Renal cortical epithelial cell (primary cell): ENCODE results near the gene FXYD2. TPM values are rescaled to one million over a fixed set of nuclear protein-coding genes. Genes with fewer than 3 reads are reported as not detected.
"Not testable (repeated sequence)": the region's sequence is repeated elsewhere in the genome, so short reads cannot be mapped to it uniquely, and the experiment has no call there.

ENCODE experiments used
- DNase-seq: peaks from one replicate; pipeline ENCODE4 v3.0.0-alpha.2; 2011; ENCODE audit warnings: low read depth
- total RNA-seq: library from RNA; depleted of rRNA; stranded (reverse); fragments of >200 nt; gene quantifications from 2 replicates; pipeline ENCODE4 v1.2.3, GENCODE V29; 2014

Gene FXYD2
- total RNA-seq, 1 donor from 2014 or later = 706 TPM

- no peak for DNase-seq
Observed at GRCh38 chr11:117820516-117820915, 4.0 kb downstream of the FXYD2 start.

GRCh38 chr11:117820071-117820470 lies 4.5 kb downstream of the FXYD2 start:
- DNase-seq = no peak

DNA sequence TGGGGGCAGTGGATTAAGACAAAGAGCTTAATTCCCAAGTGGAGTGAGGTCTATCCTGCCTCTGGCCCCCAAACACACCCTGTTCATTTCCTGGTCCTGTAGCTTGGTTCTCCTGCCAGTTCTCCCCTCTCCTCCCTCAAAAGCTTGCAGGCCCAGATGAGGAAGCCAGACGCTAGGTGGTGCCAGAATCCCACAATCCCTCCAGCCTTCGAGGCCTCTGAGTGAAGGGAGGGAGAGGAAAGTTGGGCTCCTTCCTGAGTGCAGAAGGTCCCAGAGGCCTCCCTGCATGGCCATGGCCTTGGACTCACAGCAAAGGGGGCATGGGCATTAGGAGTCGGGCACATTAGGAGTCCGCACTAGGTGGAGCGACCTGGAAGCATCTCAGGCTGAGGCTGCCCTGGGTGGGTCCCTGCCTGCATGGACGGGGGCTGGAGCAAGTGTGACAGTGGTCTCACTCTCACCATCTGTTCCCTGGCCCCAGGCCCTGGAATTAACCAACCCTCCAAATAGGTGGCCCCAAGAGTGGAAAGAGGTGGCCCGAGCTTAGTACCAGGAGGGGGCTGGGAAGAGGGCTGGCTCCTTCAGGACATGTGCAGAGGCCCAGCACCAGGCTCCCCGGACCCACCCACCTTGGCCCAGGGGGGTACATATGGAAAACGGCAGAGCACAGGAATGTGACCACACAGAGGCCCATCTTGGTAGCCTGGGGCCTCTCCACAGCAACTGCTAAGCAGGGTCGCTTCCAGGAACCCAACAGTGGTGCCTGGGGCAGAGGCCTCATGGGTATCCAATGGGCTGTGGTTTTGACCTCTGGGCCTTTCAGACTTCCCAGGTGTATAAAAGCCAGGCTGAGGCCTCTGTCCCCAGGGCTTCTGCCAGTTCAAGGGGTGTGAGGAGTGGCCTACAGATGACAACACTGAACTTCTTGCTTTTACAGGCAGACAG lies 5.2 kb downstream of the FXYD2 start:
- DNase-seq = peak; percentile 75

DNA sequence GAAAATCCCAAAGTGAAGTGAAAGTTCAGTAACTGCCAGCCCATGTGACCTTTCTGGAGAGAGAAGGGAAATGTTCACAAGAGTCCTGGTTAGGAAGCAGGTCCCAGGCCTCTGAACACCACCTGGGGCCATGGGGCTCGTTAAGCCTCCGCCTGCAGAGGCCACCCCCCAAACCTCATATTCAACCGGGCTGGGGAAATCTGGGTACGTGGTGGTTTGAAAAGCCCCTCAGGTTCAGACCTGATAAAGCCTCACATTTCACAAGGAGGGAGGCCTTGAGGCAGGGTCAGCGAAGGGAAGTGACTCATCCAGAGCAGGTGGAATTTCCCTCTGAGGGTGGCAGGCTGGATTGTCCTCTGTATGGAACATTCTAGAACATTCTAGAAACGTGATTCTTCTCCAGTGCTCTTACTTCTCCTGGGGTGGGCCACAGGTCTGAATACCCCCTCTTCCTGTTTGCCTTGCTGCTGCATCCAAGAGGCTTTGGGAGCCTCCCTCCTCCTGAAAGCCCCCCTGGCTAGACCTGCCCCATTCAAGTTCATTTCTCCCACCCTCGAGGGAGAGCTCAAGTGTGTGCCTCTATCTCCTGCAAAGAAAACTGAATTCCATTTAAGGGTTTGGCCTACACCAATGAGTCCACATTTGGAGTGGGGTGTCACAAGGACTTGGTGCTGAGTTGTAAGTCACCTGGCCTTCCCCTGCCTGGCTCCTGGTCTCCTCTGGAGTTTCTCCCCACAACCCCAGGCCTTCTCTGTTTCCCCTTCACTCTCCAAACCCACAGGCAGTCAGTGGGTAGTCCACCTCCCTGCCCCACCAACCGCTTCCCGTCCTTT lies 6.3 kb downstream of the FXYD2 start:
- peak; percentile 93 for DNase-seq

DNA sequence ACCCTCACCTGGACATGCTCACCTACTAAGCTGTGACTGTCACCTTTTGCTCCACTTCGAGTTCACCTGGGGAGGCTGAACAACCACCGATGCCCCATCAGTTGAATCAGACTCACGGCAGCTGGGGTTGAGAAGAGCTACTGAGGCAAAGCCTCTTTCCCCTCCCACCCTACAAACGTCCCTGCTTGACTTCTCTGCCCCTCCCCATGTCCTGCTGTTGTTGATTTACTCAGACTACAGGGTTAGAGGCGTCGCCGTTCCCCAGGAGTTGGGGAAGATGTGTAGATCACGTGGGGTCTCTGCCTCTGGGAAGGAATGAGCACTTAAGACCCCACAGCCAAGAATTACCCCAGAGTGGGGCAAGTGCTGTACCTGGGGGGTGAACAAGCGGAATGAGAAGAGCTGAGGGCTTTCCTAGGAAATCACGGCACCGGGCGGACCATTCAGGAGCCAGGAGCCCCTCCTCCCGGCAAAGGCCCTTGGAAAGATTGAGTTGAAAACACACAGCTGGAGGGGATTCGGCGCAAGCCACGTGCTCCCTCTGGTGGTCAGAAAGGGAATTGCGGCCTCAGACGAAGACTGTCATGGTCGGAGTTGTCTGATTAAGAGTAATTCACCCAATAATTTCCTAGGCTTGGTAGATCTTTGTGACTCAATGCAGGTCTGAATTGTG lies 7.0 kb downstream of the FXYD2 start:
- peak; percentile 95 for DNase-seq

- no peak for DNase-seq
Observed at GRCh38 chr11:117816846-117817367, 7.6 kb downstream of the FXYD2 start.

GRCh38 chr11:117816151-117816741 lies 8.3 kb downstream of the FXYD2 start:
- DNase-seq = peak; percentile 75

GRCh38 chr11:117815262-117815803 lies 9.2 kb downstream of the FXYD2 start:
- DNase-seq = no peak

DNA sequence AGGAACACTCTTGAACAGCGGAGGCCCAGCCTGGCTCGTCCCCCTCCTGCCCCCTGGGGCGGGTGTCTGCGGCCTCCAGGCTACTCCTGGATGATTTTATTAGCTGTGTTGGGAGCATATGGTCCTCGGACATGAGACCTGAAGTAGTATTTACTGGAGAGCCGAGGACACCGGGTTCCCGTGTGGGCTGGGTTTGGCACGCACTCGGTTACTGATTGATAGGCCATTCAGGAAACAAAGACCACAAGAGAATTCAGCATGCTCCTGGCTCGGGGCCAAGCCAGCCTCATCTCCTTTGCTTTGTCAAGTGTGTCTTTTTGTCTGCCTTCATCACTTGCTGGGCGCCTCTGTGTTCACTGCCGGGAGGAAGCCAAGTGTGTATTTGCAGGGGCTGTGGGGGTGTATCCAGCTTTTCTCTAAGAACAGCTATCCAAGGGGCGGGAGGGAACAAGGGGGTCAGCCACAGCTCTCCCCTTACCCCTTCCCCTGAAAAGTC lies 9.7 kb downstream of the FXYD2 start:
- DNase-seq = peak; percentile 99

GRCh38 chr11:117814204-117814765 lies 10.3 kb downstream of the FXYD2 start:
- DNase-seq = peak; percentile 95

- DNase-seq = not testable (repeated sequence)
Observed at GRCh38 chr11:117810056-117810451, 14.5 kb downstream of the FXYD2 start.

DNA sequence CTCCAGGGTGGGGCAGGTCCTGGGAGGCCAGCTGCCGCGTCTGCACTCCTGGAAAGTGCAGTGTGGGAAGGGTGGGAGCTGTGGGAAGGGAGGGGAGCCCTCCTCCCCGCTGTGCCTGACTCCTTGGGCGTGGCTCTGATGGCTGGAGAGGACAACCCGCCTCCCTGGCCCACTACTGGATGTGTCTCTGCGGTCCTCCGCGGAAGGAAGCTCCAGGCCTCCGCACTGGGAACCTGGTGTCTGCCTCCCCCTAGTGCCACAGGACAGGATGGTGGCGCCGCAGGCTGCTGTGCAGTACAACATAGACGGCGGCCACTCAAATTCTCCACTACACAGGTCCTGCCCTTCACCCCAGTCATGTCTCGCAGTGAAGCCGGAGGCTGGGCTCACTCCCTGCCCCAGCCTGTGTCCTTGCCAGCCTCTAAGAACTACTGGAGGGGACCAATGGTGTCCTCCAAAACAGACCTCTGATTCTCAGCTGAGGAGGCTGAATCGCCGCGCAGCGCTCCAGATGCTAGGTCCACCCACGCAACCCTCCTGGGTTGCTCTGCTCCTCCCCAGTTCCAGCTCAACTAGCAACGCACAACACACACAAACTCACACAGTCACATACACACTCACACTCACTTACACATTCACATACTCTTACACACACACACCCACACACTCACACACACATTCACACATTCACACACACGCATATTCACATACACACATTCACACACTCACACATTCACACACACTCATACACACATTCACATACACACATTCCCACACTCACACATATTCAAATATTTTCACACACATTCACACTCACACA lies 15.1 kb downstream of the FXYD2 start:
- DNase-seq = no peak

DNA sequence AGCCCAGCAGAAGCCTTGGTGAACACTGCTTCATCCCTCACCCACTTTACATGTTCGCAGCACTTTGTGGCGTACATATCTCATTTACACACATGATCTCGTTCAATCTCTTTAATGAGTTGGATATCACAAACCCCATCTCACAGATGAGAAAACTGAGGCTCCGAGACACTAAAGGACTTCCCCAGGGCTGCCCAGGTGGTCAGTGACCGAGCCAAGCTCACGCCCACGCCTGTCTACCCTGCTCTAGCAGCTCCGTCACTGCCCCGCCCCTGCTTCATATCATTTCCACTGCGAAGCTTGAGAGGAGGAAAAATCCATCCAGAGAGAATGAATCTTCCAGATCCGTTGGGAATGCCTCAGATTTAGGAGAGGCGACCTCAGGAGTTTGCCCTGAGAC lies 15.8 kb downstream of the FXYD2 start:
- DNase-seq = no peak

- DNase-seq = no peak
Observed at GRCh38 chr11:117807482-117808327, 16.8 kb downstream of the FXYD2 start.

DNA sequence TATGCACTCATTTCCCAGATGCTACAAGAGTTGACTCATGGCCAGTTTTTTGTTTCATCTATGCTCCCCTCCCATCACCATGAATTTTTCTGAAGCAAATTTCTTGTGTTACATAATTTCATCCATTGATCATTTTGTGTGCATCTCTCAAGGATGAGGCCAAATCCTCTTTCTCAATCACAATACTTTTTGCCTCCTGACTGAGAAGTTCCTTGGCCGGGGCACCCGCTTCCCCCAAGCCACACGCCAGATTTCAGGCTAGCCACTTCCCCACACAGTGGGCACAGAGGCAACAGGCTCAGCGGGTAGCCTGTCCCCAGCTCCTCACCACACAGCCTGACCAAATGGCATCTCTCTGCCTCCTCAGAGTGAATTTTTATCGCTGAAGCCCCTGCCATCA lies 17.7 kb downstream of the FXYD2 start:
- no peak for DNase-seq

DNA sequence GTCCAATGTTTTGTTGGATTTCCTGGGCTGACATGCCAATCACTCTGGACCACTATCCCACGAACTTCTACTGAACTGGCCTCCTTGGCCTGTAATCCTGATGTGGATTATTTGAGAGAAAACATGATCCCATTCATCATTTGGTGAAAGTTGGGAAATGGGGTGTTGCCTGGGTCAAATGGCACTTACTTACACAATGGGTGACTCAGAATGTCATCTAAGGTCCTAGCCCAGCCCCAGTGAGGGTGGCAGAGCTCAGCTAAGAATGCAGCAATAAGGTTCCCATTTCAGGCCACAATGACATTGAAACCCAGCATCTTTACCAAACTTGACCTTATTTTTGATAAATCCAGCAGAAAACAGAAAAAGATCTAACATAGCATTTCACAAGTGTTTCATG lies 19.5 kb downstream of the FXYD2 start:
- peak; percentile 59 for DNase-seq

DNA sequence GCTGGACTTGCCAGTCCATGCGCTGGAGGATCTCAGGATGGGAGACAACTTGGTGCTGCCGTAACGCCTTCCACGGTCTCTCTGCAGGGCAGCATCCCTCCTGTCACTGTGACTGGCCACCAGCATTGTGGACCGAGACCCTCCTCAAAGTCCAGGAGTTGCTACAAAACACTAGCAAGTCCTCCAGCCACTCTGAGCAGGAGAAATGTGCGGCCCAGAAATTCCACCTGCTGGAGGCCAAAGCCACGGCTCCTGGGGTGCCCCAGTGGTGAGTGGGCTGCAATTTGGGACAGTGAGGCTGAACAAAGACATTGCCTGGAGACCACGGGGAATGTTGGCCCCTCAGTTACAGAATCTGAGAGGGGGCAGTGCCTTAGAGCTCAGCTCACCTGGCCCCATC lies 20.6 kb downstream of the FXYD2 start:
- no peak for DNase-seq

- no peak for DNase-seq
Observed at GRCh38 chr11:117799634-117800033, 24.9 kb downstream of the FXYD2 start.
